HepG2 (cell line): Measurements from ENCODE around the gene CIDEA. TPM values are rescaled to one million over a fixed set of nuclear protein-coding genes. Genes with fewer than 3 reads are reported as not detected.
"Not testable (repeated sequence)": the region's sequence is repeated elsewhere in the genome, so short reads cannot be mapped to it uniquely, and the experiment has no call there.

Source experiments
- ATAC-seq: fragments of 200-7000 bp; cut with Tn5 transposase; 3 replicates; pipeline ENCODE4 v1.9.1; 2020; ENCODE audit warnings: mild to moderate bottlenecking, moderate library complexity
- BruUV-seq: library from RNA; stranded (reverse); fragments of 400-500 nt; replicated peaks from 2 replicates; lab custom pipeline; 2021; lab: Mats Ljungman, UMichigan
- CTCF ChIA-PET: fragments of 300-600 bp; formaldehyde crosslinking; extraction: SDS; loops from one replicate; lab custom pipeline; 2021; ENCODE audit warnings: low total read pairs, inconsistent platforms, low intra/inter-chr PET ratio; lab: Yijun Ruan, JAX
- POLR2A ChIA-PET: fragments of 350-600 bp; sonication (Branson Sonifier 250); formaldehyde crosslinking; loops from one replicate; lab custom pipeline; 2020; ENCODE audit warnings: antibody characterized with exemption, inconsistent platforms; lab: Yijun Ruan, JAX
- DNase-seq: peaks from one replicate; pipeline ENCODE4 v3.0.0-alpha.2; 2015; ENCODE audit warnings: low spot score
- FAIRE-seq: peaks from 3 replicates; lab custom pipeline; 2011; peaks lifted over from hg19 to GRCh38; lab: Jason Lieb, UNC
- H2AFZ ChIP-seq: one replicate; pipeline ENCODE4 v1.6.1; 2011; ENCODE audit warnings: low read length, inconsistent platforms
- H3K27ac ChIP-seq: fragments of 300-600 bp; 3 replicates; pipeline ENCODE4 v1.8.0; 2011; ENCODE audit warnings: mixed run types, mild to moderate bottlenecking, mixed read lengths, low read length, inconsistent platforms; ENCODE audit not compliant: insufficient read depth; ENCODE audit errors: extremely low read length
- H3K27me3 ChIP-seq, 2 experiments: fragments of 200-600 bp in 1 of 2; 2 replicates in 1 of 2; 3 replicates in 1 of 2; pipeline versions ENCODE4 v1.6.0 to v1.8.0; 2011; ENCODE audit warnings: low read length in 2 of 2, mild to moderate bottlenecking in 2 of 2, moderate library complexity in 2 of 2, inconsistent platforms in 1 of 2; ENCODE audit not compliant: insufficient read depth in 2 of 2, control insufficient read depth in 1 of 2
- H3K36me3 ChIP-seq, 2 experiments: fragments of 200-600 bp in 1 of 2; replicated peaks in 1 of 2; 2 replicates in 1 of 2; 3 replicates in 1 of 2; pipeline versions ENCODE4 v1.5.1 to v1.8.0; 2011; ENCODE audit warnings: low read length in 2 of 2, inconsistent platforms in 1 of 2; ENCODE audit not compliant: insufficient read depth in 2 of 2, control insufficient read depth in 1 of 2
- H3K4me1 ChIP-seq: 2 replicates; pipeline ENCODE4 v1.5.1; 2012; ENCODE audit warnings: low read length, inconsistent platforms; ENCODE audit not compliant: insufficient read depth
- H3K4me2 ChIP-seq: 2 replicates; pipeline ENCODE4 v1.6.0; 2011; ENCODE audit warnings: low read depth, low read length, inconsistent platforms
- H3K4me3 ChIP-seq, 3 experiments: fragments of 200-600 bp in 1 of 3; sonication (generic), shearing (Covaris generic) in 1 of 3; replicated peaks in 1 of 3; 2 replicates each; pipeline ENCODE4 v1.5.1; 2011 to 2016; ENCODE audit warnings: low read length in 3 of 3, inconsistent platforms in 2 of 3, low read depth in 2 of 3, mild to moderate bottlenecking in 2 of 3, control low read depth in 1 of 3, mixed read lengths in 1 of 3; ENCODE audit not compliant: insufficient read depth in 1 of 3
- H3K79me2 ChIP-seq: one replicate; pipeline ENCODE4 v1.6.1; 2011; ENCODE audit warnings: low read length, inconsistent platforms; ENCODE audit not compliant: insufficient read depth
- H3K9ac ChIP-seq: 2 replicates; pipeline ENCODE4 v1.6.0; 2011; ENCODE audit warnings: mild to moderate bottlenecking, low read depth, low read length, inconsistent platforms; ENCODE audit not compliant: insufficient read depth
- H3K9me3 ChIP-seq: 2 replicates; pipeline ENCODE4 v1.5.1; 2012; ENCODE audit warnings: mild to moderate bottlenecking, low read length
- H4K20me1 ChIP-seq: 2 replicates; pipeline ENCODE4 v1.6.0; 2011; ENCODE audit warnings: inconsistent platforms, mild to moderate bottlenecking, low read length, moderate library complexity; ENCODE audit not compliant: insufficient read depth
- HNRNPK ChIP-seq: fragments of 200-400 bp; formaldehyde crosslinking; IDR thresholded peaks from 2 replicates; pipeline ENCODE4 v1.6.1; 2018; ENCODE audit warnings: low read length, low read depth, moderate library complexity, mild to moderate bottlenecking; ENCODE audit not compliant: poor library complexity, severe bottlenecking
- KDM6A ChIP-seq: IDR thresholded peaks from 2 replicates; pipeline ENCODE4 v1.6.1; 2016; ENCODE audit warnings: low read depth
- KLF16 ChIP-seq, 2 experiments: sonication (generic) in 1 of 2; formaldehyde crosslinking in 1 of 2; IDR thresholded peaks; 2 replicates each; pipeline versions ENCODE4 v1.6.1 to v1.8.0; 2016 to 2023; ENCODE audit warnings: missing genetic modification reagents in 2 of 2, missing compliant biosample characterization in 1 of 2
- PLSCR1 ChIP-seq: sonication (generic); formaldehyde crosslinking; IDR thresholded peaks from 2 replicates; pipeline ENCODE4 v1.5.0; 2020; ENCODE audit warnings: missing genetic modification reagents, mild to moderate bottlenecking, borderline replicate concordance
- ZBTB34 ChIP-seq: sonication (generic); formaldehyde crosslinking; IDR thresholded peaks from 2 replicates; pipeline ENCODE4 v1.8.0; 2022; ENCODE audit warnings: mild to moderate bottlenecking, missing genetic modification reagents
- ZNF614 ChIP-seq: IDR thresholded peaks from 2 replicates; pipeline ENCODE4 v1.6.1; 2018; ENCODE audit warnings: missing biosample characterization, missing genetic modification reagents, inconsistent platforms, borderline replicate concordance
- WGBS: methylation state at CpG from one replicate; pipeline ENCODE4 v1.1.6; 2017; ENCODE audit warnings: low lambda C conversion rate; 5-methylcytosine and 5-hydroxymethylcytosine counted together
- in situ Hi-C: cut with HindIII; loops from 2 replicates; pipeline ENCODE4 v1.10.0; 2017; ENCODE audit warnings: low pct_unique_long_range_greater_than_20kb; ENCODE audit not compliant: extremely low pct_ligation_motif_present
- intact Hi-C: fragments of 100-400 bp; cut with micrococcal nuclease; formaldehyde crosslinking; loops from one replicate; pipeline ENCODE4 v1.10.0; 2022; ENCODE audit not compliant: unreplicated experiment
- polyA plus RNA-seq, 8 experiments: library from polyadenylated mRNA; depleted of rRNA in 3 of 8; stranded (reverse) in 7 of 8; unstranded in 1 of 8; fragments of >200 nt; fragmentation: Illumina TruSeq in 4 of 8; extraction: Trizol in 4 of 8; gene quantifications; 2 replicates each; pipeline versions ENCODE4 v1.2.1 to v1.2.3, GENCODE V29; 2011 to 2016; ENCODE audit warnings: low read depth in 4 of 8, missing spikeins in 1 of 8, mixed read lengths in 1 of 8; ENCODE audit not compliant: insufficient read depth in 1 of 8
- total RNA-seq, 5 experiments: library from RNA; depleted of rRNA; stranded (reverse); fragments of >200 nt; fragmentation: Illumina TruSeq; extraction: Trizol; gene quantifications; 2 replicates each; pipeline ENCODE4 v1.2.3, GENCODE V29; 2016; ENCODE audit warnings: low read depth in 1 of 5

CIDEA gene
- total and polyA plus RNA-seq, 2 of the 13 experiments (the other 11 are each of a cell fraction or from before 2014, with no cell fraction given) = not detected

DNA sequence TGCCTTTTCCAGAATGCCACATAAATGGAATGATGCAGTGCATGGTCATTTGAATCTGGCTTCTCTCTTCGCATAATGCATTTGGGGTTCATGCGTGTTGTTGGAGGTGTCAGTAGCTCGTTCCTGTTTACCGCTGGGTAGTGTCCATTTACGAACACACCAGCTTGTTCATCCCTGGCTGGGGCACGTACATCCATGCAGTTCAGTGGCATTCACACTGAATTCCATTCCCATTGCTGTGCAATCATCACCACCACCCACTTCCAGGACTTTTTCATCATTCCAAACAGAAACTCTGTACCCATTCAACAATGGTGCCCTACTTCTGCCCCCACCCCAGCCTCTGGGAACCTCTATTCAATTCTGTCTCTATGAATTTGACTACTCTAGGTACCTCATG is 14.7 kb upstream of the CIDEA start:
- no peak for FAIRE-seq
- no peaks in the 10 kb centered on the region for H3K9me3 ChIP-seq
- CTCF ChIA-PET = no interaction called here
- peaks cover 3 to 34% of the 10 kb centered on the region in 2 experiments for H3K27me3 ChIP-seq
- TF ChIP-seq ZNF614 (CRISPR knock-in tag) (no peak), PLSCR1 (CRISPR knock-in tag) (no peak), KLF16 (CRISPR knock-in tag; IDR thresholded peaks at IDR 0.05) (no peak)
- in situ Hi-C loops (loop anchor here (5.0 to 10.0 kb wide), 3 partner anchors 85 to 1635 kb away; partner anchors contain the start of gene ANKRD62), intact Hi-C loops (no loop called here)
- no peak overlapping the region for H2AFZ ChIP-seq
- BruUV-seq = no TSS peak
- H4K20me1 ChIP-seq = no peaks in the 10 kb centered on the region
- no peak overlapping the region for H3K27ac ChIP-seq
- no peak for DNase-seq
- H3K4me1 ChIP-seq = peaks cover 12% of the 10 kb centered on the region; the same call in 1 of the 2 replicates
- WGBS = 36% methylated on average over 6 of the region's 6 CpGs
- H3K79me2 ChIP-seq = no peaks in the 10 kb centered on the region
- no peak overlapping the region for H3K4me3 ChIP-seq
- ATAC-seq = no peak
- H3K9ac ChIP-seq = no peak overlapping the region
- no peaks in the 10 kb centered on the region for H3K36me3 ChIP-seq
- no peak overlapping the region for H3K4me2 ChIP-seq
- POLR2A ChIA-PET = no interaction called here

GRCh38 chr18:12242658-12243260 is 11.4 kb upstream of the CIDEA start:
- Histone ChIP-seq H3K4me2 (no peak overlapping the region), H2AFZ (no peak overlapping the region), H3K36me3 (no peaks in the 10 kb centered on the region), H3K9me3 (no peaks in the 10 kb centered on the region), H3K4me1 (no peaks in the 10 kb centered on the region), H3K4me3 (no peak overlapping the region), H3K27me3 (peaks cover 3 to 18% of the 10 kb centered on the region in 2 experiments; a peak in 4 of 5 replicates), H4K20me1 (no peaks in the 10 kb centered on the region), H3K27ac (no peak overlapping the region), H3K79me2 (no peaks in the 10 kb centered on the region), H3K9ac (no peak overlapping the region)
- no TSS peak for BruUV-seq
- POLR2A ChIA-PET = no interaction called here
- no peak for DNase-seq
- ATAC-seq = no peak
- FAIRE-seq = no peak
- CTCF ChIA-PET = no interaction called here
- WGBS = 77% methylated on average over 21 of the region's 21 CpGs
- in situ Hi-C loops (no loop called here), intact Hi-C loops (no loop called here)
- TF ChIP-seq HNRNPK = peak; percentile 68
- no peak for TF ChIP-seq ZBTB34
- TF ChIP-seq KDM6A (CRISPR knock-in tag) = no peak

DNA sequence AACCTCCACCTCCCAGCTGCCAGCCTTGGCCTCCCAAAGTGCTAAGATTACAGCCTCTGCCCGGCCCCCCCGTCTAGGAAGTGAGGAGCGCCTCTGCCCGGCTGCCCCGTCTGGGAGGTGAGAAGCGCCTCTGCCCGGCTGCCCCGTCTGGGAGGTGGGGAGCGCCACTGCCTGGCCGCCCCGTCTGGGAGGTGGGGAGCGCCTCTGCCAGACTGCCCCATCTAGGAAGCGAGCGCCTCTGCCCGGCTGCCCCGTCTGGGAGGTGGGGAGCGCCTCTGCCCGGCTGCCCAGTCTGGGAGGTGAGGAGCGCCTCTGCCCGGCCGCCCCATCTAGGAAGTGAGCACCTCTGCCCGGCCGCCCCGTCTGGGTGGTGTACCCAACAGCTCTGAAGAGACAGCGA is 10.9 kb upstream of the CIDEA start:
- H4K20me1 ChIP-seq, POLR2A ChIA-PET, intact Hi-C loops, H3K79me2 ChIP-seq, ATAC-seq, H3K27ac ChIP-seq, H3K9me3 ChIP-seq, BruUV-seq, FAIRE-seq, H3K4me3 ChIP-seq, in situ Hi-C loops, H3K4me1 ChIP-seq, H3K9ac ChIP-seq, H3K36me3 ChIP-seq, CTCF ChIA-PET, H2AFZ ChIP-seq, H3K4me2 ChIP-seq, DNase-seq: not testable (repeated sequence)
- WGBS = 79% methylated on average over 14 of the region's 25 CpGs
- peaks cover 3 to 19% of the 10 kb centered on the region in 2 experiments; a peak in 4 of 5 replicates for H3K27me3 ChIP-seq
